Astrocyte of the hippocampus (primary cell): ENCODE results near the gene SNAP47.

ENCODE experiments used
- DNase-seq: peaks from one replicate; pipeline ENCODE4 v3.0.0; 2011; ENCODE audit warnings: low read depth, low spot score

The SNAP47 gene

GRCh38 chr1:227797625-227798024 lies 62.4 kb downstream of the SNAP47 start:
- DNase-seq, result no peak

GRCh38 chr1:227798078-227798802 lies 63.0 kb downstream of the SNAP47 start:
- DNase-seq, result no peak

GRCh38 chr1:227799756-227800155 lies 64.5 kb downstream of the SNAP47 start:
- DNase-seq, result no peak

- DNase-seq, result no peak
Observed at GRCh38 chr1:227803933-227804332, 68.7 kb downstream of the SNAP47 start.

GRCh38 chr1:227805606-227806197 lies 70.5 kb downstream of the SNAP47 start:
- DNase-seq, result peak; percentile 88

GRCh38 chr1:227808566-227808965 lies 73.3 kb downstream of the SNAP47 start:
- no peak for DNase-seq

GRCh38 chr1:227809026-227809425 lies 73.8 kb downstream of the SNAP47 start:
- DNase-seq, result no peak

- DNase-seq, result no peak
Observed at GRCh38 chr1:227813962-227814361, 78.7 kb downstream of the SNAP47 start.

- DNase-seq, result no peak
Observed at GRCh38 chr1:227815468-227816409, 80.5 kb downstream of the SNAP47 start, which contains the start of gene PRSS38. PRSS38 (plus strand) TSS chr1:227815675; CDS start chr1:227815717, 42 bp downstream.

- no peak for DNase-seq
Observed at GRCh38 chr1:227816750-227817446, 81.7 kb downstream of the SNAP47 start.

- no peak for DNase-seq
Observed at GRCh38 chr1:227823537-227823936, 88.3 kb downstream of the SNAP47 start.

- DNase-seq, result no peak
Observed at GRCh38 chr1:227824204-227824603, 89.0 kb downstream of the SNAP47 start.

GRCh38 chr1:227828786-227829185 lies 93.6 kb downstream of the SNAP47 start:
- no peak for DNase-seq
